ENCODE measurements around the gene ICA1. TPM values are rescaled to one million over a fixed set of nuclear protein-coding genes. Genes with fewer than 3 reads are reported as not detected.

Gene ICA1
- polyA plus RNA-seq, 1 donor (not counting 4 experiments of a cell fraction or from before 2014, with no cell fraction given) = 1.9 TPM

DNA sequence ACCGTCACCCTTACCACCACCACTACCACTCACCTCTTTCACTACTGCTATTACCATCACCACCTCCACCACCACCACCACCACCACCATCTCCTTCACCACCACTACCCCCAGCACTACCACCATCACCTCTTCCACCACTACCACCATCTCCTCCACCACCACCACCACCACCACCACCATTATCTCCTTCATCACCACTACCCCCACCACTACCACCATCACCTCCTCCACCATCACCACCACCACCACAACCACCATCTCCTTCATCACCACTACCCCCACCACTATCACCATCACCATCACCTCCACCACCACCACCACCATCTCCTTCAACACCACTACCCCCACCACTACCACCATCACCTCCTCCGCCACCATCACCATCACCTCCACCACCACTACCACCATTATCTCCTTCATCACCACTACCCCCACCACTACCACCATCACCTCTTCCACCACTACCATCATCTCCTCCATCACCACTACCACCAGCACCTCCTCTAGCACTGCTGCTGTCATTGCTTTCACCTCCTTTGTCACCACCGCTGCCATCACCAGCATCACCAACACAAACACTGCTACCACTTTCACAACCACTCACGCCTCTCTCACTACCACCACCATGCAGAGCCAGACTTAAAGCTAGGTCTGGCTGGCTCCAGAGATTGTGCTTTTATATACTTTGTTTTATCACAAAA is 109.3 kb downstream of the ICA1 start:
- Histone ChIP-seq H3K9ac (ENCODE audit: control insufficient read depth, extremely low read depth, insufficient read depth, low read length) (no peak overlapping the region), H3K79me2 (ENCODE audit: control insufficient read depth, insufficient read depth, low read length) (no peaks in the 10 kb centered on the region), H4K20me1 (ENCODE audit: control insufficient read depth, extremely low read depth, insufficient read depth, low read length) (no peaks in the 10 kb centered on the region), H3K4me3 (ENCODE audit: control insufficient read depth in 2 of 3, extremely low read depth in 1 of 3, insufficient read depth in 2 of 3, low read depth in 1 of 3, low read length in 3 of 3) (no peak overlapping the region), H2AFZ (ENCODE audit: control insufficient read depth, low read length) (no peak overlapping the region), H3K27ac (ENCODE audit: control insufficient read depth, insufficient read depth, low read length) (no peak overlapping the region), H3K9me1 (ENCODE audit: control insufficient read depth, extremely low read depth, insufficient read depth, low read length) (no peaks in the 10 kb centered on the region), H3K4me2 (ENCODE audit: control insufficient read depth, extremely low read depth, insufficient read depth, low read depth, low read length) (no peak overlapping the region), H3K27me3 (ENCODE audit: control insufficient read depth, extremely low read depth, insufficient read depth, low read length) (no peaks in the 10 kb centered on the region), H3K36me3 (ENCODE audit: control insufficient read depth in 2 of 2, extremely low read depth in 1 of 2, insufficient read depth in 2 of 2, low read length in 2 of 2) (no peaks in the 10 kb centered on the region), H3K9me3 (ENCODE audit: control insufficient read depth, low read depth, low read length) (no peaks in the 10 kb centered on the region), H3K4me1 (ENCODE audit: control insufficient read depth, extremely low read depth, insufficient read depth, low read length) (no peaks in the 10 kb centered on the region)
- dilution Hi-C loops (cut with MboI; ENCODE audit: extremely low pct_ligation_motif_present, low sequenced_read_pairs) = no loop called here
- TF ChIP-seq, protein P1, sequence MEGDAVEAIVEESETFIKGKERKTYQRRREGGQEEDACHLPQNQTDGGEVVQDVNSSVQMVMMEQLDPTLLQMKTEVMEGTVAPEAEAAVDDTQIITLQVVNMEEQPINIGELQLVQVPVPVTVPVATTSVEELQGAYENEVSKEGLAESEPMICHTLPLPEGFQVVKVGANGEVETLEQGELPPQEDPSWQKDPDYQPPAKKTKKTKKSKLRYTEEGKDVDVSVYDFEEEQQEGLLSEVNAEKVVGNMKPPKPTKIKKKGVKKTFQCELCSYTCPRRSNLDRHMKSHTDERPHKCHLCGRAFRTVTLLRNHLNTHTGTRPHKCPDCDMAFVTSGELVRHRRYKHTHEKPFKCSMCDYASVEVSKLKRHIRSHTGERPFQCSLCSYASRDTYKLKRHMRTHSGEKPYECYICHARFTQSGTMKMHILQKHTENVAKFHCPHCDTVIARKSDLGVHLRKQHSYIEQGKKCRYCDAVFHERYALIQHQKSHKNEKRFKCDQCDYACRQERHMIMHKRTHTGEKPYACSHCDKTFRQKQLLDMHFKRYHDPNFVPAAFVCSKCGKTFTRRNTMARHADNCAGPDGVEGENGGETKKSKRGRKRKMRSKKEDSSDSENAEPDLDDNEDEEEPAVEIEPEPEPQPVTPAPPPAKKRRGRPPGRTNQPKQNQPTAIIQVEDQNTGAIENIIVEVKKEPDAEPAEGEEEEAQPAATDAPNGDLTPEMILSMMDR (optimal IDR thresholded peaks at IDR 0.05 in 1 of 3, IDR thresholded peaks at IDR 0.05 in 1 of 3, conservative IDR thresholded peaks at IDR 0.05 in 1 of 3; ENCODE audit: extremely low read depth in 1 of 3, insufficient read depth in 2 of 3, low read length in 3 of 3) = no peak
- TF ChIP-seq EZH2 (IDR thresholded peaks at IDR 0.05; ENCODE audit: low read length) = no peak
- DNase-seq (ENCODE audit: low read depth, low spot score) (no peak), FAIRE-seq (no peak)

DNA sequence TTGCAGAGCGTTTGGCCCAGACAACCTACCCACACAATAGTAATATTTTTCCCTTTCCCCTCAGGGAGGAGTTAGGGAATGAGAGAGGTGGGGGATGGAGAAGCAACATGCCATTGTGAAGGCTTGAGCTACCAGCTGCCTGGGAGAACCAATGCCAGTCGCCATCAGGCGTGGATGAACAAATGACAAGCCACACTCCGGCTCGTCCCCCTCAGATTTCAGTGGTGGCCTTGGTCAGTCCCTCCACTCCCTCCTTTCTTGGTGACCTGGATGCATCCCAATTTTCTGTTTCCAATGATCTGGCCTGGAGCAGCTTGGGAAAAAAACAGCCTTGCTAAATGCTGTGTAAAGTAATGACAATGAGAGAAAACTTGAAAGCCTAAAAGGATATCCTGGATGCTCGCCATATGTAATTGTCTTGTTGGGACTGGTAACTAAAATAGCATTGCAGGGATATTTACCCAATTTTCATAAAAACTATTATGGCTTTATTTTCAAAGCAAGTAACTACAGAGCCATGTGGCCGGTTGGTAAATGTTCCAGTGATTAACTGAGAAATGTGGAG is 110.7 kb downstream of the ICA1 start:
- Histone ChIP-seq H3K9me3 (ENCODE audit: control insufficient read depth, low read depth, low read length) (no peaks in the 10 kb centered on the region), H3K9me1 (ENCODE audit: control insufficient read depth, extremely low read depth, insufficient read depth, low read length) (no peaks in the 10 kb centered on the region), H3K27ac (ENCODE audit: control insufficient read depth, insufficient read depth, low read length) (no peak overlapping the region), H3K79me2 (ENCODE audit: control insufficient read depth, insufficient read depth, low read length) (no peaks in the 10 kb centered on the region), H2AFZ (ENCODE audit: control insufficient read depth, low read length) (no peak overlapping the region), H3K36me3 (ENCODE audit: control insufficient read depth in 2 of 2, extremely low read depth in 1 of 2, insufficient read depth in 2 of 2, low read length in 2 of 2) (no peaks in the 10 kb centered on the region), H3K4me3 (ENCODE audit: control insufficient read depth in 2 of 3, extremely low read depth in 1 of 3, insufficient read depth in 2 of 3, low read depth in 1 of 3, low read length in 3 of 3) (no peak overlapping the region), H3K9ac (ENCODE audit: control insufficient read depth, extremely low read depth, insufficient read depth, low read length) (no peak overlapping the region), H3K27me3 (ENCODE audit: control insufficient read depth, extremely low read depth, insufficient read depth, low read length) (no peaks in the 10 kb centered on the region), H3K4me1 (ENCODE audit: control insufficient read depth, extremely low read depth, insufficient read depth, low read length) (no peaks in the 10 kb centered on the region), H4K20me1 (ENCODE audit: control insufficient read depth, extremely low read depth, insufficient read depth, low read length) (no peaks in the 10 kb centered on the region), H3K4me2 (ENCODE audit: control insufficient read depth, extremely low read depth, insufficient read depth, low read depth, low read length) (no peak overlapping the region)
- TF ChIP-seq EZH2 (IDR thresholded peaks at IDR 0.05; ENCODE audit: low read length) = no peak
- TF ChIP-seq, protein P1 (optimal IDR thresholded peaks at IDR 0.05 in 1 of 3, IDR thresholded peaks at IDR 0.05 in 1 of 3, conservative IDR thresholded peaks at IDR 0.05 in 1 of 3; ENCODE audit: extremely low read depth in 1 of 3, insufficient read depth in 2 of 3, low read length in 3 of 3) = no peak
- DNase-seq (ENCODE audit: low read depth, low spot score) = no peak
- FAIRE-seq = no peak
- dilution Hi-C loops (cut with MboI; ENCODE audit: extremely low pct_ligation_motif_present, low sequenced_read_pairs) = no loop called here

Measured in keratinocyte (primary cell).